Measurements from ENCODE around the gene KCNQ5. TPM values are rescaled to one million over a fixed set of nuclear protein-coding genes. Genes with fewer than 3 reads are reported as not detected.

The KCNQ5 gene
- total RNA-seq, 1 donor from 2014 or later = 3.9 TPM

- intact Hi-C loops (cut with DNase I) = no loop called here
- no peaks in the 10 kb centered on the region for H3K4me1 ChIP-seq
- no peaks in the 10 kb centered on the region for H3K36me3 ChIP-seq
- no peaks in the 10 kb centered on the region for H3K27me3 ChIP-seq
- no peaks in the 10 kb centered on the region for H3K9me3 ChIP-seq
- no peak for DNase-seq (ENCODE audit: extremely low spot score in 2 of 2)
- H3K4me3 ChIP-seq = no peak overlapping the region
- TF ChIP-seq POLR2A (IDR thresholded peaks at IDR 0.05) (no peak), POLR2AphosphoS5 (IDR thresholded peaks at IDR 0.05; ENCODE audit: insufficient read depth in 1 of 2, low read depth in 1 of 2) (no peak), CTCF (IDR thresholded peaks at IDR 0.05) (no peak)
- no peak overlapping the region for H3K27ac ChIP-seq
Observed at GRCh38 chr6:72850040-72850439, 228.2 kb downstream of the KCNQ5 start.

GRCh38 chr6:72850469-72850868, 228.6 kb downstream of the KCNQ5 start:
- Histone ChIP-seq H3K27ac (no peak overlapping the region), H3K4me1 (no peaks in the 10 kb centered on the region), H3K4me3 (no peak overlapping the region), H3K36me3 (no peaks in the 10 kb centered on the region), H3K27me3 (no peaks in the 10 kb centered on the region), H3K9me3 (no peaks in the 10 kb centered on the region)
- intact Hi-C loops (cut with DNase I) = no loop called here
- TF ChIP-seq POLR2AphosphoS5 (IDR thresholded peaks at IDR 0.05; ENCODE audit: insufficient read depth in 1 of 2, low read depth in 1 of 2) = no peak
- DNase-seq (ENCODE audit: extremely low spot score in 2 of 2) = no peak

GRCh38 chr6:72855471-72855870, 233.6 kb downstream of the KCNQ5 start:
- no peak overlapping the region for H3K4me3 ChIP-seq
- DNase-seq (ENCODE audit: extremely low spot score in 2 of 2) = no peak
- no peaks in the 10 kb centered on the region for H3K27me3 ChIP-seq
- intact Hi-C loops (cut with DNase I) = no loop called here
- no peaks in the 10 kb centered on the region for H3K36me3 ChIP-seq
- H3K27ac ChIP-seq = no peak overlapping the region
- H3K9me3 ChIP-seq = no peaks in the 10 kb centered on the region
- no peaks in the 10 kb centered on the region for H3K4me1 ChIP-seq
- TF ChIP-seq CTCF (IDR thresholded peaks at IDR 0.05) (no peak), POLR2AphosphoS5 (IDR thresholded peaks at IDR 0.05; ENCODE audit: insufficient read depth in 1 of 2, low read depth in 1 of 2) (no peak), POLR2A (IDR thresholded peaks at IDR 0.05) (no peak)

- no peaks in the 10 kb centered on the region for H3K36me3 ChIP-seq
- no peak overlapping the region for H3K4me3 ChIP-seq
- DNase-seq (ENCODE audit: extremely low spot score in 2 of 2) = no peak
- H3K27ac ChIP-seq = no peak overlapping the region
- intact Hi-C loops (cut with DNase I) = no loop called here
- no peaks in the 10 kb centered on the region for H3K9me3 ChIP-seq
- TF ChIP-seq CTCF (IDR thresholded peaks at IDR 0.05) (no peak), POLR2AphosphoS5 (IDR thresholded peaks at IDR 0.05; ENCODE audit: insufficient read depth in 1 of 2, low read depth in 1 of 2) (no peak), POLR2A (IDR thresholded peaks at IDR 0.05) (no peak)
- H3K4me1 ChIP-seq = peaks cover 7% of the 10 kb centered on the region
- H3K27me3 ChIP-seq = no peaks in the 10 kb centered on the region
Observed at GRCh38 chr6:72856801-72857200, 234.9 kb downstream of the KCNQ5 start.

GRCh38 chr6:72857791-72858585, 236.1 kb downstream of the KCNQ5 start:
- Histone ChIP-seq H3K4me1 (peaks cover 15% of the 10 kb centered on the region), H3K4me3 (no peak overlapping the region), H3K36me3 (no peaks in the 10 kb centered on the region), H3K27ac (no peak overlapping the region), H3K27me3 (no peaks in the 10 kb centered on the region), H3K9me3 (no peaks in the 10 kb centered on the region)
- TF ChIP-seq CTCF (IDR thresholded peaks at IDR 0.05) (no peak), POLR2AphosphoS5 (IDR thresholded peaks at IDR 0.05; ENCODE audit: insufficient read depth in 1 of 2, low read depth in 1 of 2) (no peak), POLR2A (IDR thresholded peaks at IDR 0.05) (no peak)
- intact Hi-C loops (cut with DNase I) = no loop called here
- no peak for DNase-seq (ENCODE audit: extremely low spot score in 2 of 2)

All from vagina (tissue), 2 donors.